ENCODE results near the gene SLC5A10. TPM values are rescaled to one million over a fixed set of nuclear protein-coding genes. Genes with fewer than 3 reads are reported as not detected.

The SLC5A10 gene
- total RNA-seq, 4 donors from 2014 or later, result not detected

DNA sequence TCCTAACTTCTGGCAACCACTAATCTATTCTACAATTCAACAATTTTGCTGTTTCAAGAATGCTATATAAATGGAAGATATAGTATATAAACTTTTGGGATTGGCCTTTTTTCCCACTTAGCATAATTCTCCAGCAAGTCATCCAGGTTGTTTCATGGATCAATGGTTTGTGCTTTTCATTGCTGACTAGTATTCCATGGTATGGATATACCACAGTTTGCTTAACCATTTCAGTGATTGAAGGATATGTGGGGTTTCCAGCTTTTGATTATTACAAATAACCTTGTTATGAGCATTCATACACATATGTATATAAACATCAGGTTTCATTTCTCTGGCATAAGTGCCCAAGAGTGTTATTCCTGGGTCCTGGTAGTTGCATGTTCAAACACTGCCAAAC lies 54.7 kb downstream of the SLC5A10 start:
- Histone ChIP-seq H3K27ac (no peak overlapping the region), H3K9me3 (peaks cover 0 to 4% (median 0%) of the 10 kb centered on the region in 3 donors), H3K27me3 (no peaks in the 10 kb centered on the region), H3K36me3 (no peaks in the 10 kb centered on the region), H3K4me3 (no peak overlapping the region), H3K4me1 (peaks cover 0 to 29% (median 0%) of the 10 kb centered on the region in 3 donors)
- TF ChIP-seq POLR2A (IDR thresholded peaks at IDR 0.05) (no peak), POLR2AphosphoS5 (IDR thresholded peaks at IDR 0.05) (no peak), EP300 (IDR thresholded peaks at IDR 0.05) (no peak)
- TF ChIP-seq, protein P1, sequence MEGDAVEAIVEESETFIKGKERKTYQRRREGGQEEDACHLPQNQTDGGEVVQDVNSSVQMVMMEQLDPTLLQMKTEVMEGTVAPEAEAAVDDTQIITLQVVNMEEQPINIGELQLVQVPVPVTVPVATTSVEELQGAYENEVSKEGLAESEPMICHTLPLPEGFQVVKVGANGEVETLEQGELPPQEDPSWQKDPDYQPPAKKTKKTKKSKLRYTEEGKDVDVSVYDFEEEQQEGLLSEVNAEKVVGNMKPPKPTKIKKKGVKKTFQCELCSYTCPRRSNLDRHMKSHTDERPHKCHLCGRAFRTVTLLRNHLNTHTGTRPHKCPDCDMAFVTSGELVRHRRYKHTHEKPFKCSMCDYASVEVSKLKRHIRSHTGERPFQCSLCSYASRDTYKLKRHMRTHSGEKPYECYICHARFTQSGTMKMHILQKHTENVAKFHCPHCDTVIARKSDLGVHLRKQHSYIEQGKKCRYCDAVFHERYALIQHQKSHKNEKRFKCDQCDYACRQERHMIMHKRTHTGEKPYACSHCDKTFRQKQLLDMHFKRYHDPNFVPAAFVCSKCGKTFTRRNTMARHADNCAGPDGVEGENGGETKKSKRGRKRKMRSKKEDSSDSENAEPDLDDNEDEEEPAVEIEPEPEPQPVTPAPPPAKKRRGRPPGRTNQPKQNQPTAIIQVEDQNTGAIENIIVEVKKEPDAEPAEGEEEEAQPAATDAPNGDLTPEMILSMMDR (IDR thresholded peaks at IDR 0.05), result no peak
- no peak for ATAC-seq

DNA sequence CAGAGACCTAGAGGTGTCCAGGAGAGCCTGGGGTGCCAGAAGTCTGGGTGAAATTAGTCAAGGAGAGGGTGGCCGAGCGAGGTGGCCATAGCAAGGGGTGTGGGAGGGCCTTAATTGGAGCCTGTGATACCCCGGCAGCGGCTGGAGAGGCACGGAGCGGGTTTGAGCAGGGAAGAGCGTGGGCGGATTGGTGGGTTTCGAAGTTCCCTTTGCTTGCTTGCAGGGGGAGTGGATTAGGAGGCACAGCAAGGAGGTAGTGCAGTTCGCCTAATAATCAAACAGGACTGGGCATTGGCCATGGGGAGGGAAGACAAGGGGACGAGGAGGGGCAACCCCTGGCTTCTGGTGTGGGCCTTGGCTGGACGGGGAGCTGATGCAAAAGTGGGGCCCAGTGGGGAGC lies 58.0 kb downstream of the SLC5A10 start:
- Histone ChIP-seq H3K27ac (no peak overlapping the region), H3K27me3 (no peaks in the 10 kb centered on the region), H3K4me1 (peaks cover 0 to 4% (median 0%) of the 10 kb centered on the region in 3 donors), H3K9me3 (peaks cover 0 to 4% (median 0%) of the 10 kb centered on the region in 3 donors), H3K4me3 (no peak overlapping the region), H3K36me3 (no peaks in the 10 kb centered on the region)
- TF ChIP-seq POLR2AphosphoS5 (IDR thresholded peaks at IDR 0.05) (no peak), EP300 (IDR thresholded peaks at IDR 0.05) (no peak), POLR2A (IDR thresholded peaks at IDR 0.05) (no peak)
- TF ChIP-seq, protein P1 (IDR thresholded peaks at IDR 0.05), result no peak
- no peak for ATAC-seq
- WGBS, 2 donors (ENCODE audit: low coverage in 1 of 2), result 90 to 94% methylated on average over 11 to 12 of the region's 12 CpGs

DNA sequence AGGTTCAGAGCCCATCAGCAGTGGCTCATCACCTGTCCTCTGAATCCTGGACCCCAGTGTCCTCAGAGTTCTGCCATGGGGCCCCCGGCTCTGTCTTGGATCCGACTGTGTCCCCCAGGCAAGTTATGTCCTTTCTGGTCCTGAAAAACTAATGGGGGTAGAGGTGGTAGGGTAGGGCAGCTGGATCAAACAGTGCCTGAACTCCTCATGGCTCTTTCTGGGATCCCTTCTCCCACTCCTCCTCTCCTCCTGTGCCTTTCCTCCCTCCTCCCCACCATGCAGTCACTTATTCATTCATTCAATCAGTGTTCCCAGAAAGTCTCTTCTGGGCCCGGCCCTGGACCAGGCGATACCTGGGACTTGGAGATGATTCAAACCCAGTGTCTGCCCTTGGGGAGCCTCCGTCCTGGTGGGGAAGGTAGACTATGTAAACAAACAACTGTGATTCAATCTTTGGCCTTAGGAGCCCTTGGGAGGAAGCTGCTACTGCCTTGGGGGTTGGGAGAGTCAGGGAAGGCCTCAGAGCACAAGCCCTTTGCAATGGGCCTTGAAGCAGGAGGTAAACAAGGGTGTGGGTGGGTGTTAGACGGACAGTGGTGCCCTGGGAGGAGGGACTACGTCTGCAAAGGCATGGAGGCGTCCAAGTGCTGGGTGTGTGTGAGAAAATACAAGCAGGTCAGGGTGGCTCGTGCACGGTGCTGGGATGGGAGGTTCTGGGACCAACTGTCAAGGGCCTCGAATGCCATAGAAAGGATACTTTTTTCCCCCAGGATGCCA lies 59.0 kb downstream of the SLC5A10 start:
- no peak for ATAC-seq
- no peaks in the 10 kb centered on the region for H3K27me3 ChIP-seq
- no peak overlapping the region for H3K27ac ChIP-seq
- WGBS, 2 donors (ENCODE audit: low coverage in 1 of 2), result 25 to 87% methylated on average over 4 of the region's 11 CpGs
- H3K36me3 ChIP-seq, result no peaks in the 10 kb centered on the region
- TF ChIP-seq EP300 (IDR thresholded peaks at IDR 0.05), result no peak
- TF ChIP-seq POLR2A (IDR thresholded peaks at IDR 0.05), result no peak
- TF ChIP-seq, protein P1 (IDR thresholded peaks at IDR 0.05), result no peak
- no peak for TF ChIP-seq POLR2AphosphoS5 (IDR thresholded peaks at IDR 0.05)
- no peak overlapping the region for H3K4me3 ChIP-seq
- H3K4me1 ChIP-seq, result no peaks in the 10 kb centered on the region
- peaks cover 0 to 4% (median 0%) of the 10 kb centered on the region in 3 donors for H3K9me3 ChIP-seq

DNA sequence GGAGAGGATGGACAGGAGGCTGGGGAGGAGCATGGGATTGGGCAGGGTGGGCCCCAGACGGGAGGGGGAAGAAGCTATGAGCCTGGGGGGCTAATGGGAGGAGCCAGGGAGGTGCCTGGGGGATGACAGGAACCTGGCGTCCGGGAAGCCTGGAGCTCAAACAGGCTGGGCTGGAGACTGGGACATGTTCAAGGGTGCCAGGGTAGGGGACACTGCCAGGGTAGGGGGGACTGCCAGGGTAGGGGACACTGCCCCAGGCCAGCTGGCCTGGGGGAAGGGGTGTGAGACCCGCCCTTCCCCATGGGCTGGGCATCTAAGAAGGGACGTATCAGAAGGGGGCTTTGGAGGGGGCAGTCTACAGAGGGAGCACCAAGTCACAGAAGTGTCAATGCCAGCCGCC lies 59.6 kb downstream of the SLC5A10 start:
- Histone ChIP-seq H3K9me3 (peaks cover 0 to 3% (median 0%) of the 10 kb centered on the region in 3 donors), H3K27ac (no peak overlapping the region), H3K4me1 (no peaks in the 10 kb centered on the region), H3K4me3 (no peak overlapping the region), H3K27me3 (peaks cover 4% of the 10 kb centered on the region), H3K36me3 (no peaks in the 10 kb centered on the region)
- WGBS, 2 donors (ENCODE audit: low coverage in 1 of 2), result 88 to 100% methylated on average over 1 to 6 of the region's 6 CpGs
- no peak for ATAC-seq
- TF ChIP-seq EP300 (IDR thresholded peaks at IDR 0.05), result no peak

DNA sequence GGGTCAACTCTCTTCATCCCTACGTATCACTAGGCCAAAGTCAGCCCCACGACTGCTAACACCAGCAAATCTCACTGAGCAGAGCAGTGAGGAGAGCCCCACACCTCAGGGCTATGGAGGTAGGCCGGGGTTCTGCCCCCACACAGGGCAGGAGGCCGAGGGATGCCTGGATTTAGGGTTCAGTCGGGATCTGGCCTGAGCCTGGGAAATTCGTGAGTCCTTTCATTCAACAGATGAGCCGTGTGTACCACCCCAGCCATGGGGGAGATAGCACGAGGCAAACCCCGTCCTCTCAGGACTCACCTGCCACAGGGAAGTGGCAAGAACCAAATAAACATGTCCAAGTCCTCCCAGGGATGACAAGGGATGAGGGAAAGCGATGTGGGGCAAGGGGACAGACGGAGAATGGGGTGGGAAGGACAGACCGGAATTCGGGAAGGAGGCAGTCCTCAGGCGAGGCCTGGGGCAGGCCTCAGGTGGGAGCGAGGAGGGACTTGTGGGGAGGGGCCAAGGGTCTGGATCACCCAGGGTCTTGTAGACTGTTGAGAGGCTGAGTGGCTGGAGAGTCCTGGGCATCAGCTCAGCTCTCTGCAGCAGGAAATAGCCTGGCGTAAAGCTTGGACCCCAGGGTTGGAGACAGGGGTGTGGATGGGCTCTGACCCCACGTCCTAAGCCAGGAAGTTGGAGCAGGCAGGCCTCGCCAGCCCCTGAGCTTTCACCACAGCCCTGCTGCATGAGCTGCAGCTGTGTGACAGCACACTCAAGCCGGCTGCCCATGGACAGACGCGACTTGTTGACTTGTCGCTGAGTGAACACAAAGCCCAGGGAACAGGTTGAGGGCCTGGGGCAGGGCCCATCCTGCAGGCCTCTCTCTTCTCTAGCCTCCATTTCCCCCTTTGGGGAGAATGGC lies 60.5 kb downstream of the SLC5A10 start:
- no peaks in the 10 kb centered on the region for H3K36me3 ChIP-seq
- peaks cover 4% of the 10 kb centered on the region for H3K27me3 ChIP-seq
- 90 to 98% methylated on average over 7 to 8 of the region's 22 CpGs for WGBS, 2 donors (ENCODE audit: low coverage in 1 of 2)
- no peak overlapping the region for H3K4me3 ChIP-seq
- no peaks in the 10 kb centered on the region for H3K9me3 ChIP-seq
- TF ChIP-seq POLR2AphosphoS5 (IDR thresholded peaks at IDR 0.05) (no peak), POLR2A (IDR thresholded peaks at IDR 0.05) (no peak), EP300 (IDR thresholded peaks at IDR 0.05) (no peak)
- TF ChIP-seq, protein P1 (IDR thresholded peaks at IDR 0.05), result no peak
- H3K4me1 ChIP-seq, result no peaks in the 10 kb centered on the region
- no peak for ATAC-seq
- H3K27ac ChIP-seq, result no peak overlapping the region

All from gastroesophageal sphincter (tissue), 4 donors.